DMS53 treated with DMSO at 0.1 percent for 48 hours (cell line): ENCODE data around the gene UVRAG.
"Not testable (repeated sequence)": the region's sequence is repeated elsewhere in the genome, so short reads cannot be mapped to it uniquely, and the experiment has no call there.

Experiments
- DNase-seq: peaks from one replicate; lab custom pipeline; 2025; ENCODE audit not compliant: unreplicated experiment; lab: John Stamatoyannopoulos, UW

Gene UVRAG

DNA sequence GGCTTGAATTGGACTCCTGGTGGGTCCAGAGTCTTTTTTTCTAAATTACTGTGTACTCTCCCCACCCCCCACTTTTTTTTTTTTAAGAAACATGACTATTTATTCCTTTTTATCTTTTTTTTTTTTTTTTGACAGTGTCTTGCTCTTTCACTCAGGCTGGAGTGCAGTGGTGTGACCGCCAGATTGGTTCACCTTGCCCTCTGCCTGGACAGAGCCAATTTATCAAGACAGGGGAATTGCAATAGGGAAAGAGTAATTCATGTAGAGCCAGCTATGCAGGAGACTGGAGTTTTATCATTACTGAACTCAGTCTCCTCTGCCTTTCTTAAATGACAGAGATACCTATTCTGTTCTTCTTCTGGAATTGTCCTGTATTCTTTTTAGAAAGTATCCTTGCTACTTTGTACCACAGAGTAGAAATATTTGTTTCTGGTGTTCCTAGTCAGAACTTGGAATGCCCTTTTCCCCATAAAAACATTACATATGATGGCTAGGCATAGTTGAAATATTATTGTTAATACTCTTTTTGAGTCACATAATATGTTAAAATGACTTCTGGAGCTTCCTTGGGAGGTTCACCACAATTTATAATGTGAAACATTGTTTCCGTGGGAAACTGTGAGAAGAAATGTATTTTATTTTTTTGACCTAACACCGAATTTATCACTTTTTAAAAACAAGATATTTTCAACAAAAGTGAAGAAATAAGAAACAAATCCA, 95.6 kb downstream of the UVRAG start:
- DNase-seq: no peak

DNA sequence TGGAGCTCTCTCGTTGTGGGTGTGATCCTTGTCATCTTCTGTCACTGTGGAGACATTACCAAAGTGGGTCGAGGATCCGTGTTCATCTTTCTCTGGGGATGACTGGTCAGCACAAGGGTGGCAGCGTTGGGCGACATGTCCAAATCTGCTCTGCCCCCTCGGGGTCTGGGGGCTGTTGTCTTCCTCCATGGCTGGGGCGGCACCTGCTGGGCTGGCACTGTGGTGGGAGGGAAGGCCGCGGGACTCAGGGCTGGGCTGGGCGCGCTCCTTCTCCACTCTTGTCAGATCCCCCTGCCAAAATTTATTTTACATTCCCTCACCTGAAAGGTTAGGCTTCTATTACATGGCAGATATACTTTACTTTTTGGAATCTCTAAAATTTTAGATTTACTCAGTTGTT, 96.4 kb downstream of the UVRAG start:
- no peak for DNase-seq

DNA sequence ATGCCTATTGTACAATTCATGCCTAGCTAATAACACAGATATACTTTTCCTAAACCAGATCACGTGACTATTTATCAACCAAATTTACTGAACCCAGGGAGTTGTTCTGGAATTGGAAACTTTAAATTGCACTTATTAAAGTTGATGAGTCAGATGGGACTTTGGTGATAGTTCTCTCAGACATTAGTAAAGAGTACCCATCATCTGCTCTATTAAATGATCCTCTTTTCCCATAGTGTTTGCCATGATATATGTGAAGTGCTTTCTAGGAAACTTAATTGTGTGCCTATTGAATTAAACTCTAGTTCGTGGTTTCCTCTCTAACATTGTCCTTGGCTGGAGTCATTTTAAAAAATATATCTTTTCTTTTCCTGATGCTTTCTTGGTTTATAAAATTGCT, 99.0 kb downstream of the UVRAG start:
- no peak for DNase-seq

DNA sequence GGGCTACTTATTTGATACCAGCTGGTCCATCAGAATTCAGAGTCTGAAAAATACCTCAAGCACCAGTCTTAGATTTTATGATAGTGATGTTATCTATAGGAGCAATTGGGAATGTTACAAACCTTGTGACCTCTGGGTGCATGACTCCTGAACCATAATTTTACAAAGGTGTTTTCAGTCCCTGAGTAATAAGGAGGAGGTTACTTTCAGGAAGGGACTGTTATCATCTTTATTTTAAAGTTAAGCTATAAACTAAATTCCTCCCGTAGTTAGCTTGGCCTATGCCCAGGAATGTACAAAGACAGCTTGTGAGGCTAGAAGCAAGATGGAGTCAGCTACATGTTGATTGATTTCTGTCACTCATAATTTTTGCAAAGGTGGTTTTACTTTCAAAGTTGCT, 101.9 kb downstream of the UVRAG start:
- DNase-seq: no peak

GRCh38 chr11:75918331-75918730, 103.3 kb downstream of the UVRAG start:
- no peak for DNase-seq

DNA sequence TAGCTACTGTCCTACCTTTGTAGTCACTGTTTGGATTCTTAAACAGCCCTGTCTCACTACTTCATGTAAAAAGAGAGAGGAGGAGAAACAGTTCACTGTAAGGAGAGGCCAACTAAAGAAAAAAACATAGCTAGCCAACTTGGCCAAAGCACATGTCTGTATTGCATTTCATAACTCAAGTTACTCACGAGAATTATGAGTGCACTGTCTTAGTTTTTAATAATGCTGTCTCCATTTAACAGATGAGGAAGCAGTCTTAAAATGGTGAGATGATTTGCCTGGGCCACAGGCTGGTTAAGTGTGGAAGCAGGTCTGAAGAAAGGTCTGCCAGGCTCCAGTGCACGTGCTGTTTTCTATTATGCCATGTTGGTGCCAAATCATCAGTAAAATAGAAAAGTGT, 104.5 kb downstream of the UVRAG start:
- DNase-seq: no peak

DNA sequence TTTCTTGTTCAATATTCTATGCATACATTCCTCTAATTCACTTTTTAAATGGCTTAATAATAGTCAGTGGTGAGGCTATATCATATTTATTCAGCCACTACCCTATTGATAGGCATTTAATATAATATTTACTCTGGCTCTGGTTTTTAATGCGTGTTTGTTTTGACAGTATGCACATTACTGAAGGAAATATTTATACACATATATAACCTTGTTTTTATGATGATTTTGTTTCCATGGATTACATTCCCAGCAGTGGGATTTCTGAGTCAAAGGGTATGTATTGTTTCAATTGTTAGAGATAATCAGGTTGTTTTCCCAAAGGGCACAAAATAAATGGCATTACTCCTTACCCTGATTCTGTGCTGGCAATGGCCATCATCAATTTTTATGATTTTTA, 105.8 kb downstream of the UVRAG start:
- DNase-seq: no peak

DNA sequence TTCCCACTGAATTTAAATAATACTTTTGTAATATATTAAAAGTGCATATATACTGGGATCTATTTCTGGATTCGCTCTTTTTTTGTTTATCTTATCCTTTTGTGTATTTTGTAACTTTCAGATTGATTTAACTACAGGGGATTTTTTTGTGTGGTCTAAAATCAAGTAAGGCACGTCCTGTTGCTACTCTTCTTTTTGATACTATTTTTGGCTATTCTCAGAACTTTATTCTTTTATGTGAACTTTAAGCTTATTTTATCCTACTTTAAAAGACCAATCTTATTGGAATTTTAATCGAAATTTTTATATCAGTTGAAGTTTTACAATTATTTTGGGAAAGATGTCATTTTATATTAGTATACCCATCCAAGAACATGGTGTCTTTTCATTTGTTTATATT, 106.8 kb downstream of the UVRAG start:
- no peak for DNase-seq

- no peak for DNase-seq
Measured at GRCh38 chr11:75924966-75925784, 110.2 kb downstream of the UVRAG start.

GRCh38 chr11:75925785-75926164, 110.8 kb downstream of the UVRAG start:
- DNase-seq: no peak

GRCh38 chr11:75929706-75930105, 114.7 kb downstream of the UVRAG start:
- DNase-seq: no peak

GRCh38 chr11:75930534-75930933, 115.5 kb downstream of the UVRAG start:
- DNase-seq: no peak

- no peak for DNase-seq
Measured at GRCh38 chr11:75931124-75931523, 116.1 kb downstream of the UVRAG start.

DNA sequence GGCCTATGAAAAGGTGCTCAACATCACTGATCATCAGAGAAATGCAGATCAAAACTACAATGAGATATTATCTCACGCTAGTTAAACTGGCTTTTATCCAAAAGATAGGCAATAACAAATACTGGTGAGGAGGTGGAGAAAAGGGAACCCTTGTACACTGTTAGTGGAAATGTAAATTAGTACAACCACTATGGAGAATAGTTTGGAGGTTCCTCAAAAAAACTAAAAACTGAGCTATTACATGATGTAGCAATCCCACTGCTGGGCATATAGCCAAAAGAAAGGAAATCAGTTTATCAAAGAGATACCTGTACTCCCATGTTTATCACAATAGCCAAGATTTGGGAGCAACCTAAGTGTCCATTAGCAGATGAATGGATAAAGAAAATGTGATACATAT, 118.7 kb downstream of the UVRAG start:
- not testable (repeated sequence) for DNase-seq

- DNase-seq: no peak
Measured at GRCh38 chr11:75934851-75935250, 119.8 kb downstream of the UVRAG start.

GRCh38 chr11:75938543-75938942, 123.5 kb downstream of the UVRAG start:
- no peak for DNase-seq

DNA sequence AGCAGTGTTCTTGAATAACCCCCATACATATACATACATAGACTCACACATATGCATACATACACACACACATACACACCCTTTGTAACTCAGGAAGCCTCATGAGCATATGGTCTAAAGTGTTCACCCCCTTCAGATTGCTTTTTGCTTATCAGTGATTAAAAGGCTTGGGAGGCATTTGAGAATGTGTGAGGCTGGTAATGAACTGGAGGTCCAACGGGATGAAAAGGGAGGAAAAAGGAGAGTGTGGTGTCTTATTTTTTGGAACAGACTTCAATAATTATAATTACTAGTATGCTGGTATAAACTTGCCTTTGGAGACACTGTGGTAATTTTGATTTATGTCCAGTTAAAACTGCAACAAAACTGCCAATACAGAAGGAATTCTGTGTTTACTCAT, 124.5 kb downstream of the UVRAG start:
- DNase-seq: no peak

DNA sequence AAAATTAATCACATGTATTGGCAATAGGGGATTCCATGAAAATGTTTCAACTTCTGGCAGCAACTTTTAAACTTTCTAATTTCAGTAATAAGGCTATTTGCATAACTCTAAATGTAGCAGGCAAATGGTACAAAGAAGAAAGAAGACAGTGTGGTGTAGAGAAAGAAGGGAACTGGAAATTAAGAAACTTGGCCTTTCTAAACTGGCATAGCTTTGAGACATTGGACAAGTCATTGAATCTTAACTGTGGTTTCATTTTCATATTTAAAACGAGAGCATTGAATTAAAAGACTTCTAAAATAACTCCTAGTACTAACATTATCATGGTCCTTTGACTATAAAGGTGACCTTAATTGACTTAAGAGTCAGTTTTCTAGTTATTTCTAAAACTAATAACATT, 125.0 kb downstream of the UVRAG start:
- DNase-seq: no peak

- no peak for DNase-seq
Measured at GRCh38 chr11:75940911-75941310, 125.9 kb downstream of the UVRAG start.

DNA sequence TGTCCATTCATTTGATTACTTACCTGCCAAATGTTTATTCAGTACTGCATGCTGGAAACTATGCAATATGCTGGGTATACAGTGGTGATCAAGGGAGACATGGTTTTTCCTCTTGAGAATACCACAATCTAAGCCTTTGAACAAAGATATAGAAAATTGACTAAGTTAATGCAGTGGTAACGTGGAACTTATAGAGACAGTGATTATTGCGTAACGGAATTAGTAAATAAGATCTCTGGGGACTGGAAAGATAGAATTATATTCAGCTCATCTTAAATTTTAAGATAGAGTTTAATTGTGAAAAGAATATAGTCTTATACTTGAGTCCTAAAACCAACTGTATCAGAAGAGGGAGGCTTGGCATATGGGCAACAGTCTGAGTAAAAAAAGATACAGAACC, 129.5 kb downstream of the UVRAG start:
- no peak for DNase-seq

DNA sequence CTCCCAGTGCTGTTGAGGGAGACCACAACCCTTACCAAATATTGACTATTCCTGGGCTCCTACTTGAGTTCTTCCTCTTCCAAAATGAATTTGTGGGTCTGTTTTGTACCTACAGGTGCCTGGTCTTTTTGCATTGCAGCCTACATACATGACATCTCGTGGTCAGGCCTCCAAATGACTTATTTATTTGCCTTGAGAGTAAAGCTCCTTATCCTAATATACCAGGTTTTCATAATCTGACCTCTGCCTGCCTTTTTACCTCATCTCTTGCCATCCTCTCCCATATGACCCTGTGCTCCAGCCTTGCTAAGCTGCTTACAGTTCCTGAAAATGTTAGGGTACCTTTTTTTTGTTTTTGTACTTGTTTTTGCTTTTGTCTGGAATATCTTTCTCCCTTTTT, 130.4 kb downstream of the UVRAG start:
- no peak for DNase-seq

GRCh38 chr11:75945947-75946346, 130.9 kb downstream of the UVRAG start:
- DNase-seq: no peak
